ENCODE results near the gene TRIB2. TPM values are rescaled to one million over a fixed set of nuclear protein-coding genes. Genes with fewer than 3 reads are reported as not detected.

The TRIB2 gene
- total RNA-seq, 1 experiment from 2014 or later: 100.0 TPM

GRCh38 chr2:12734914-12735654, 18.3 kb downstream of the TRIB2 start:
- Histone ChIP-seq H3K27ac (ENCODE audit: low read depth, low read length, poor library complexity, severe bottlenecking) (no peak overlapping the region), H3K4me3 (ENCODE audit: low read depth, low read length, poor library complexity, severe bottlenecking) (no peak overlapping the region), H3K36me3 (ENCODE audit: insufficient read depth, low read length, poor library complexity, severe bottlenecking) (peaks cover 90% of the 10 kb centered on the region), H3K9me3 (ENCODE audit: low read depth, low read length, poor library complexity, severe bottlenecking) (no peaks in the 10 kb centered on the region), H3K4me1 (ENCODE audit: insufficient read depth, low read length, poor library complexity, severe bottlenecking) (no peaks in the 10 kb centered on the region), H3K27me3 (replicated peaks; ENCODE audit: insufficient read depth, low read depth, low read length, poor library complexity) (no peaks in the 10 kb centered on the region)
- CTCF ChIA-PET: no interaction called here
- BruUV-seq (replicated peaks): no TSS peak
- POLR2A ChIA-PET (ENCODE audit: low non-redundant PET): no interaction called here
- no peak for DNase-seq (ENCODE audit: low spot score)
- TF ChIP-seq CTCF (conservative IDR thresholded peaks at IDR 0.05; ENCODE audit: low read depth, low read length) (no peak), EZH2 (IDR thresholded peaks at IDR 0.05; ENCODE audit: borderline replicate concordance, low read depth, low read length, poor library complexity, severe bottlenecking) (no peak)
- intact Hi-C loops (cut with micrococcal nuclease; ENCODE audit: unreplicated experiment): loop anchor here (5.0 kb wide), 1 partner anchor 197 kb away; no protein-coding TSS in a partner anchor

DNA sequence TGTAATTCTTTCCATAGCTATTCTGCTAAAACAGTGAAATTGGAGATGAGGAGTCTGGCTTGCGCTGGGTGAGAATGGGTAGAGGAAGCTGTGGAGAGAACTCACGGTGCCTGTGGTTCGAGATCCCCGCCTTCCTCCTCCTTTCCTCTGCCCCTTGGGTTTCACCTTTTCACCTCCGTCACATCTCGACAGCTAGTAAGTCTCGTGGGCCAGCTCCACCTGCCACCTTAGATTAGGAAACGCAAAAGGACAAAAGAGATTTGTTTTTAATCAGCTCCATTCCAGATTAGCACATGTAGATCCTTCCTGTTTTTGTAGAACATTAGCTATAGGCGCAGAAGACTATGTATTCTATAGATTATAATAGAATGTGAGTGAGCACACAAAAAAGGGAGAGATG, 20.6 kb downstream of the TRIB2 start:
- ChIA-PET POLR2A (ENCODE audit: low non-redundant PET) (no interaction called here), CTCF (interaction anchor here (0.9 kb wide), 1 partner anchor 194 kb away, joined by 3 read pairs; no protein-coding TSS in a partner anchor)
- intact Hi-C loops (cut with micrococcal nuclease; ENCODE audit: unreplicated experiment): loop anchor here (5.0 kb wide), 1 partner anchor 195 kb away; no protein-coding TSS in a partner anchor
- DNase-seq (ENCODE audit: low spot score): no peak
- H3K4me3 ChIP-seq (ENCODE audit: low read depth, low read length, poor library complexity, severe bottlenecking): no peak overlapping the region
- H3K27me3 ChIP-seq (replicated peaks; ENCODE audit: insufficient read depth, low read depth, low read length, poor library complexity): no peaks in the 10 kb centered on the region
- BruUV-seq (replicated peaks): no TSS peak
- peaks cover 90% of the 10 kb centered on the region for H3K36me3 ChIP-seq (ENCODE audit: insufficient read depth, low read length, poor library complexity, severe bottlenecking)
- no peaks in the 10 kb centered on the region for H3K9me3 ChIP-seq (ENCODE audit: low read depth, low read length, poor library complexity, severe bottlenecking)
- H3K27ac ChIP-seq (ENCODE audit: low read depth, low read length, poor library complexity, severe bottlenecking): no peak overlapping the region
- peaks cover 5% of the 10 kb centered on the region for H3K4me1 ChIP-seq (ENCODE audit: insufficient read depth, low read length, poor library complexity, severe bottlenecking)
- TF ChIP-seq EZH2 (IDR thresholded peaks at IDR 0.05; ENCODE audit: borderline replicate concordance, low read depth, low read length, poor library complexity, severe bottlenecking): no peak
- no peak for TF ChIP-seq CTCF (conservative IDR thresholded peaks at IDR 0.05; ENCODE audit: low read depth, low read length)

- TF ChIP-seq CTCF (conservative IDR thresholded peaks at IDR 0.05; ENCODE audit: low read depth, low read length) (no peak), EZH2 (IDR thresholded peaks at IDR 0.05; ENCODE audit: borderline replicate concordance, low read depth, low read length, poor library complexity, severe bottlenecking) (no peak)
- intact Hi-C loops (cut with micrococcal nuclease; ENCODE audit: unreplicated experiment): loop anchor here (5.0 kb wide), 1 partner anchor 194 kb away; no protein-coding TSS in a partner anchor
- no TSS peak for BruUV-seq (replicated peaks)
- ChIA-PET CTCF (interaction anchor here (0.9 kb wide), 1 partner anchor 193 kb away, joined by 3 read pairs; no protein-coding TSS in a partner anchor), POLR2A (ENCODE audit: low non-redundant PET) (no interaction called here)
- H3K4me1 ChIP-seq (ENCODE audit: insufficient read depth, low read length, poor library complexity, severe bottlenecking): peaks cover 5% of the 10 kb centered on the region
- H3K36me3 ChIP-seq (ENCODE audit: insufficient read depth, low read length, poor library complexity, severe bottlenecking): peaks cover 93% of the 10 kb centered on the region
- H3K4me3 ChIP-seq (ENCODE audit: low read depth, low read length, poor library complexity, severe bottlenecking): no peak overlapping the region
- no peaks in the 10 kb centered on the region for H3K9me3 ChIP-seq (ENCODE audit: low read depth, low read length, poor library complexity, severe bottlenecking)
- H3K27ac ChIP-seq (ENCODE audit: low read depth, low read length, poor library complexity, severe bottlenecking): no peak overlapping the region
- H3K27me3 ChIP-seq (replicated peaks; ENCODE audit: insufficient read depth, low read depth, low read length, poor library complexity): no peaks in the 10 kb centered on the region
- DNase-seq (ENCODE audit: low spot score): no peak
Observed at GRCh38 chr2:12737738-12738485, 21.2 kb downstream of the TRIB2 start.
